HEK293T (cell line): Measurements from ENCODE around the gene SVIL.

Experiments used
- BHLHE40 ChIP-seq: fragments of 450-650 bp; IDR thresholded peaks from 2 replicates; pipeline ENCODE4 v1.6.1; 2016; ENCODE audit warnings: mild to moderate bottlenecking, moderate library complexity, borderline replicate concordance
- CTBP1 ChIP-seq: fragments of 450-650 bp; IDR thresholded peaks from 2 replicates; pipeline ENCODE4 v1.6.1; 2016; ENCODE audit warnings: borderline replicate concordance
- ELF4 ChIP-seq: fragments of 450-650 bp; IDR thresholded peaks from 2 replicates; pipeline ENCODE4 v1.6.1; 2017; ENCODE audit warnings: antibody characterized with exemption
- FOXA1 ChIP-seq: fragments of 450-650 bp; IDR thresholded peaks from 2 replicates; pipeline ENCODE4 v1.6.1; 2016; ENCODE audit warnings: mild to moderate bottlenecking
- FOXK2 ChIP-seq: fragments of 450-650 bp; IDR thresholded peaks from 2 replicates; pipeline ENCODE4 v1.6.1; 2016; ENCODE audit warnings: mild to moderate bottlenecking
- FOXM1 ChIP-seq: fragments of 450-650 bp; IDR thresholded peaks from 2 replicates; pipeline ENCODE4 v1.6.1; 2017; ENCODE audit warnings: mild to moderate bottlenecking, borderline replicate concordance
- HDGF ChIP-seq: fragments of 450-650 bp; IDR thresholded peaks from 2 replicates; pipeline ENCODE4 v1.6.1; 2017; ENCODE audit warnings: antibody characterized with exemption, borderline replicate concordance
- SP1 ChIP-seq: fragments of 450-650 bp; IDR thresholded peaks from 2 replicates; pipeline ENCODE4 v1.6.1; 2017
- SUZ12 ChIP-seq: fragments of 450-650 bp; IDR thresholded peaks from 2 replicates; pipeline ENCODE4 v1.6.1; 2016; ENCODE audit warnings: mild to moderate bottlenecking
- ZNF384 ChIP-seq: fragments of 450-650 bp; IDR thresholded peaks from 2 replicates; pipeline ENCODE4 v1.6.1; 2016

GRCh38 chr10:29575098-29575455 is 59.7 kb downstream of the SVIL start:
- TF ChIP-seq BHLHE40 (no peak), ZNF384 (no peak), CTBP1 (no peak), FOXK2 (no peak), ELF4 (no peak), SUZ12 (no peak), FOXM1 (no peak), FOXA1 (no peak), HDGF (no peak), SP1 (no peak)
